Measurements from ENCODE around the gene IL36G. TPM values are rescaled to one million over a fixed set of nuclear protein-coding genes. Genes with fewer than 3 reads are reported as not detected.

IL36G gene
- total and polyA plus RNA-seq, 9 of the 15 experiments (the other 6 are each of a cell fraction or from before 2014, with no cell fraction given), result not detected

- TF ChIP-seq SP2 (IDR thresholded peaks at IDR 0.05; ENCODE audit: extremely low read depth, low read depth, low read length, poor library complexity, severe bottlenecking), result no peak
Observed at GRCh38 chr2:113012436-113013335, 34.9 kb downstream of the IL36G start (continued).

GRCh38 chr2:113013336-113013661, 35.5 kb downstream of the IL36G start:
- H4K20me1 ChIP-seq (replicated peaks; ENCODE audit: control insufficient read depth, insufficient read depth, low read length), result no peaks in the 10 kb centered on the region
- H2AFZ ChIP-seq (ENCODE audit: low read depth, low read length), result peak overlapping the region; percentile 70
- ATAC-seq, result peak; percentile 74
- peak overlapping the region in 1 of 2 experiments; percentile 47; a peak in 3 of 4 replicates for H3K9ac ChIP-seq (ENCODE audit: insufficient read depth in 1 of 2, low read depth in 2 of 2, low read length in 2 of 2)
- POLR2A ChIA-PET, result interaction anchor here (1.2 kb wide), 1 partner anchor 13 kb away, joined by 4 read pairs; no protein-coding TSS in a partner anchor
- FAIRE-seq, result no peak
- no peaks in the 10 kb centered on the region for H3K79me2 ChIP-seq (ENCODE audit: control insufficient read depth, insufficient read depth, low read length)
- peak overlapping the region; percentile 81 for H3K27ac ChIP-seq (ENCODE audit: extremely low read depth, low read depth, low read length)
- H3K4me3 ChIP-seq, result no peak overlapping the region
- no peaks in the 10 kb centered on the region for H3K36me3 ChIP-seq (ENCODE audit: control insufficient read depth, insufficient read depth, low read length)
- in situ Hi-C loops (cut with MboI), result no loop called here
- intact Hi-C loops (cut with micrococcal nuclease), result no loop called here
- peaks cover 4 to 19% of the 10 kb centered on the region in 2 experiments for H3K4me1 ChIP-seq (replicated peaks in 1 of 2; ENCODE audit: control insufficient read depth in 2 of 2, insufficient read depth in 2 of 2, low read length in 2 of 2)
- BruUV-seq (replicated peaks), result TSS peak; percentile 94
- WGBS (ENCODE audit: insufficient coverage, low coverage, missing lambda C conversion rate), result 8% methylated on average over 3 of the region's 3 CpGs
- peak overlapping the region; percentile 40 for H3K4me2 ChIP-seq (ENCODE audit: insufficient read depth, low read length)
- CTCF ChIA-PET (ENCODE audit: low intra/inter-chr PET ratio), result no interaction called here
- no peak for DNase-seq (ENCODE audit: extremely low read depth in 1 of 4, low spot score in 3 of 4)
- H3K9me3 ChIP-seq (replicated peaks; ENCODE audit: control insufficient read depth, insufficient read depth, low read depth, low read length), result peaks cover 3% of the 10 kb centered on the region; the same call in 1 of the 2 replicates
- no peaks in the 10 kb centered on the region for H3K27me3 ChIP-seq (ENCODE audit: control insufficient read depth in 2 of 2, insufficient read depth in 2 of 2, low read length in 2 of 2)
- no peaks in the 10 kb centered on the region for H3K9me1 ChIP-seq (ENCODE audit: control insufficient read depth, insufficient read depth, low read length)
- TF ChIP-seq ZNF384 (IDR thresholded peaks at IDR 0.05; ENCODE audit: low read depth, low read length), result peak; percentile 13; the same call in 1 of the 2 replicates
- TF ChIP-seq ZNF197 (CRISPR knock-in tag; IDR thresholded peaks at IDR 0.05; ENCODE audit: low read depth), result 0 out of 2 replicates have a peak, but pooled peaks have one; percentile 32
- no peak for TF ChIP-seq ARID3B (CRISPR knock-in tag; IDR thresholded peaks at IDR 0.05; ENCODE audit: borderline replicate concordance)
- peak; percentile 94 for TF ChIP-seq ADNP (tag; IDR thresholded peaks at IDR 0.05)
- no peak for TF ChIP-seq HMGXB4 (CRISPR knock-in tag; IDR thresholded peaks at IDR 0.05)
- peak; percentile 90 for TF ChIP-seq POLR2H (tag; IDR thresholded peaks at IDR 0.05; ENCODE audit: low read depth)
- TF ChIP-seq ZNF561 (CRISPR knock-in tag; conservative IDR thresholded peaks at IDR 0.05), result no peak
- TF ChIP-seq NR0B1 (IDR thresholded peaks at IDR 0.05; ENCODE audit: partially characterized antibody), result no peak
- 0 out of 2 replicates have a peak, but pooled peaks have one; percentile 27 for TF ChIP-seq NFRKB (IDR thresholded peaks at IDR 0.05; ENCODE audit: low read depth)
- TF ChIP-seq FOSL1 (tag; conservative IDR thresholded peaks at IDR 0.05), result peak; percentile 0; the same call in 1 of the 2 replicates
- TF ChIP-seq NCOR1 (IDR thresholded peaks at IDR 0.05), result no peak
- TF ChIP-seq SMARCA5 (IDR thresholded peaks at IDR 0.05), result 0 out of 2 replicates have a peak, but pooled peaks have one; percentile 19
- peak; percentile 10; the same call in 1 of the 2 replicates for TF ChIP-seq BRD4 (IDR thresholded peaks at IDR 0.05)
- TF ChIP-seq L3MBTL2 (IDR thresholded peaks at IDR 0.05), result 0 out of 2 replicates have a peak, but pooled peaks have one; percentile 4

Measured in K562 (cell line).